Fibroblast of skin of left biceps (primary cell): ENCODE data around the gene RAPGEF6.
A peak's percentile ranks its signal among the peaks of the same experiment; 100 is the strongest.
"Not testable (repeated sequence)": the region's sequence is repeated elsewhere in the genome, so short reads cannot be mapped to it uniquely, and the experiment has no call there.

Experiments used
- DNase-seq, 2 experiments: peaks; one replicate each; pipeline ENCODE4 v3.0.0-alpha.2; 2013; ENCODE audit warnings: low read depth in 2 of 2

RAPGEF6 gene

DNA sequence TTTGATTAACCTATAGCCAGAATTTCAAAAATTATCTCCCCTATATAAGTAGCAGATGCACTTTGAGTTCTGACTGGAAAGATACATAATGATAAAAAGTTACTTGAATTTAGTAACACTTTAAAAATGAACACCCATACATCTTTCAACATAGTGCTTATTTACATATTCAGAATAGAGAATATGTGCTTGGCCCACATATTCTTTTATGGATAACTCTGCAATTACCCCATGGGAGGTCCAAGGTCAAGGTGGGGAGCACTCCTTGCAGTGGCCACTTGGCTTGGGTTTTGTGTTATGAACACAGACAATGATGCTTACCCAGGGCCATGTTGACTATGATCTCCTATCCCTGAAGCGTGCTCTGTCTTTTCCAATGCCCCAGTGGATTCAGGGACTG is 201.9 kb downstream of the RAPGEF6 start:
- no peak for DNase-seq

DNA sequence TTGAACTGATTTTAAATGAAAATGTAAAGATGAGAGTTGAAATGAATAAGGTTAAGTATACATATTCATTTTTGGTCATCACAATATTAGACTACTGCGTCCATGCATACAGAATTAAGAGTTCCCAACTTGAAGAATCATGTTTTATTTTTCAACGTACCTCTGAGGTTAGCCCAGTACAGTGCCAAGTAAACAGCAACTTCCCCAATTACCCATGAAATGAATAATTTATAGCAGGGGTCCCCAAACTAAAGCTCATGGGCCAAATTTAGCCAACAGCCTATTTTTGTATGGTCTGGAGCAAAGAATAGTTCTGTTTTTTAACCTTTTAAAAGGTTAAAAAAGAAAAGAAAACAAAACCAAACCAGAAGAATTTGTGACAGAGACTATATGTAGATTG is 203.2 kb downstream of the RAPGEF6 start:
- no peak for DNase-seq

DNA sequence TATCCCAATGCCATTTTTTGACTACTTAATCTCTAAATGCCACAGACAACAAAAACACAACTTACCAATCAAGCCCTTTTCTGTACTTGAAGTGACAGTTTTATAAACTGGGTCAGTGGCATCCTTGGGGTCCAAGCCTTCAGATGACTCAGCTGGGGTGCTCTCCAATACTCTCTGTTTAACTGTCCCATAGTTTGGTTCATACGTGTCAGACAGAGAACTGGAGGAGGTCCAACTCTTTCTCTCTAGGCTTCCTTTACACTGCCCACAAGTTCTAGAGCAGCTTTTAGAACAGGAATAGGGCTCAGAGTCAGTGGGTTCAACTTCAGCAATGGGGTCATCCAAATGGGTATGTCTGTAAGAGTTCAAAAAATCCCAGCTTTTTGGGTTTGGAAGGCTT is 204.2 kb downstream of the RAPGEF6 start:
- DNase-seq = no peak

DNA sequence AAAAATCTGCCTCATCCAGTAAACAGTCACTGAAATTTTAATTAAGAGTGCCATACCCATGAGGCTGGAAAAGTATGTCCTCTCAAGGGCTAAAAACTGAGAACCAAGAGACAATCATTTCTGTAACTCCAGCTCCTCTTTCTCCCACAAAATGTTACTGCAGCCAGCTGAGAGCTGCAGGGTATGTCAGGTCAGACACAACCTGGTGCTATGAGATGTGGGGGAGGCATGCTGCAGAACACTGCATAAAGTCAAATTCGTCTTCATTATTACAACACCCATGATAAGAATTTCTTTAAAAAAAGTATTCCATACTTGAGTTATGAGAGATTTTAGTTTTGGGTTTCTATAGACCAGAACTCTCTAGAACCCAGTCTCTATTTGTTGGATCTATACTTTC is 209.0 kb downstream of the RAPGEF6 start:
- no peak for DNase-seq

DNA sequence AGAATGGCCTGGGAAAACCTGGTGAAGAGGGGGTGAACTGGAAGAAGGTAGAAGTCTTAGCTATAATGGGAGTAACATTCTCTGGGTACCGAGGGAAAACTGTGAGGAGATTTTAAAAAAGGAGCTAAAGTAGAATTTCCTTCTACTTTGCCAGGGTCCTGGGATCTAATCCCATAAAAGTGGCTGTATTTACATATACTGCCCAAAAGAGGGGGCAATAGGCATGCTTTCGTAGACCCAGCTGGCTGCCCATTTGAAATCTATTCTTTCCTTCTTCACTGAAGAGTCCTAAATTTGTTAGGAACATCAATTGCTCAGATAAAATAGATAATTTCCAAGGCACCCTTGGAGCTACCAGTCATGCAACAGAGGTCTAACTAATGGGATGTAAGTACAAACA is 212.0 kb downstream of the RAPGEF6 start:
- no peak for DNase-seq

DNA sequence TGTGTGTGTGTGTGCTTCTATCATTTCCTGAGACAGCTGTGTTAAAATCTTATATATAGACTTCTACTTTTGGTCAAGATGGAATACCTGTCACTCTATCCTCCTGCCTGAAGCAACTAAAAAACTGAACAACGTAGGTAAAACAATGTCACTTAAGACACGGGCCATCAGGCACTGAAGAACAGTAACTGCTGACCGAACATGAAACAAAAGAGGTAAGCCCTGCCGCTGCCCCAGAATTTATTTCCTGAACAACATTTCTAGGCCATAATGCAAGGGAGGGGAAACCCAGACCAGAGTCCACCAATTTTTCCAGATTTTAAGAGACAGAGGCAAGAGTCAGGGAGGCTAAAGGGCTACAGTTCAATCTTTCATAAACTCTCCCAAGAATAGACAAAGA is 215.2 kb downstream of the RAPGEF6 start:
- DNase-seq = no peak

DNA sequence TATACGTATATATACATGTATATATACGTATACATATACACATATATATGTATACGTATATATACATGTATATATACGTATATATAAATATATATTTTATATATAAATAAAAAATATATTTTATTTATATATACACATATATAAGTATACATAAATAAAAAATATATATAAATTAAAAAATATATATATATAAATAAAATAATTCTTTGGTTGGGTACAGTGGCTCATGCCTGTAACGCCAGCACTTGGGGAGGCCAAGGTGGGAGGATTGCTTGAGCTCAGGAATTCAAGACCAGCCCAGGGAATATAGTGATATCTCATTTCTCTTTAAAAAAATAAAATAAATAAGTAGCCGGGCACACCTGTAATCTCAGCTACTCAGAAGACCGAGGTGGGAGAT is 216.2 kb downstream of the RAPGEF6 start:
- no peak for DNase-seq

DNA sequence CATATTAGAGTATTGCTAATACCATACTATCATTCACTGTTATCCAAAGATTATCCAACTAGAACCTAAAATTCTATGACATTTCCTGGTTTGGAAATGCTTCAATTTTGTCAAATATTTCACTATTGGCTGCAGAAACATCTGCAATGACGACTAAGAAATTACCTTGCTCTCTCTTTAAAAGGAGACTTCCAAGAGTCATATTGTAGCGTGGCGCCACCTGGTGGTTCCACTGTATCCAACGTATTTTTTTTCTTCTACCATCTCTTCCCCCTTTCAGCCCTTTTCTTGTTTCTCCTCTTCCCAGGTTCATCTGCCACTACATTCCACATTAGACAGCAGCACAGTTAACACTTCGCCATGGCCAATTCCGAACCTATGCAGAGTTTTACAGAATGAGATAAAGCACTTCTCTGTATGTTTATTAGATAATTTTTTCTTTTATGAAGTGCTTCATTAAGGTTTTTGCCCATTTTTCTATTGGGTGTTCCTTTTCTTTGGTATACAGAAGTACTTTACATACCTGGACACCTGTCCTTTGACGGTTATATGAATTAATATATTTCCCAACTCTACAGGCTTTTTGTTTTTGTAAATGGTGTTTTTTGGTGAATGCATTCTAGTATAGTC is 217.7 kb downstream of the RAPGEF6 start:
- peak; percentile 21 to 36 for DNase-seq

DNA sequence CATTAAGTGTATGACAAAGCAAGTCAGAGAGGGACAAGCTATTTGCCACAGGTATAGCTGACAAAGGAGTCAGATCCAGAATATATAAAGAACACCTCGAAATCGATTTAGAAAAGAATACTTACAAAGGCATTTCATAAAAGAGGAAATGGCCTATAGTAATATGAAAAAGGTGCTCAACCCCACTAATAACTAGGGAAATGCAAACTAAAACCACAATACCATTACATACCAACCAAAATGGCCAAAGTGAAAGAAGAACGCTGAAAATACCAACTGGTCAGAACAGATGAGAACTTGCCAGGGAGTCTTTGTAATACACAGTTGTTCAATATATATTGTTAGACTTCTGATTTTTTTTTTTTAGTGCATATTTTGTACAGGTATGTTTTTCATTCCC is 218.3 kb downstream of the RAPGEF6 start:
- DNase-seq = no peak

DNA sequence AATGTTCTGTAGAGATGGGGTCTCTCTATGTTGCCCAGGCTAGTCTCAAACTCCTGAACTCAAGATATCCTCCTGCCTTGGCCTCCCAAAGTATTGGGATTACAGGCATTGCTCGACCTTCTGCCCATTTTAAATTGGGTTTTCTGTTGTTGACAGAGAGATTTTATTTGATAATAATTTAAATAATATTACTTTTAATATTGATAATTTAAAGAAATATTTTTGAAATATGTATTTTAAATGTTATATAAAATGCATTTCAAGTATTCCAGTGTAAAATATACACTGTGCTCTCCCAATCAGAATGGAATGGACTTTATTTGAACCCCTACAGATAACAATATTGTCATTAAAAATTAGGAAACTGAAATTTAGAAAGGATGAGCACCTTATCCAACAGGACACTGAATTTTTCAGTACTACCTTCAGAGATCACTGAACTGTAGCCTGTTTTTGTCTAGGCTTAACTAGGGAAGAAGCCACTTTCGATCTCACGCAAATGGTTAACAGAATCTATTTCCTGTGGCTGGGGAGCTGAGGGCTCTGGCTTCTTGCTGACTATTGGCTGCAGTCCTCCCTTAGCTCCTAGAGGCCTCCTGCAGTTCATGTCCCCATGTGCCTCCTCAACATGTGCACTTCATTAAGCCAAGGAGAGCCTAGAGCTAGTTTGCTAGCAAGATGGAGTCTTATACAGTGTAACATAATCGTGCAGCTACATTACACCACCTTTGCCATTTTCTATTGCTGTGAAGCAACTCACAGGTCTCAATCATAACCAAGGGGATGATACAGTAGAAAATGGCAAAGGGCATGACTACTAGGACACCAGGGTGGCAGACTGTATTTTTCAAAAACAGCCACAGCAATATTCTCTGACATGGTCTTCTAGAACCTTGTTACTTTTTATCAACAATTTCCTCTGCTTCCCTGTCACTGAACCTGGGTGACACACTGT is 221.1 kb downstream of the RAPGEF6 start:
- peak; percentile 44 to 46 for DNase-seq

DNA sequence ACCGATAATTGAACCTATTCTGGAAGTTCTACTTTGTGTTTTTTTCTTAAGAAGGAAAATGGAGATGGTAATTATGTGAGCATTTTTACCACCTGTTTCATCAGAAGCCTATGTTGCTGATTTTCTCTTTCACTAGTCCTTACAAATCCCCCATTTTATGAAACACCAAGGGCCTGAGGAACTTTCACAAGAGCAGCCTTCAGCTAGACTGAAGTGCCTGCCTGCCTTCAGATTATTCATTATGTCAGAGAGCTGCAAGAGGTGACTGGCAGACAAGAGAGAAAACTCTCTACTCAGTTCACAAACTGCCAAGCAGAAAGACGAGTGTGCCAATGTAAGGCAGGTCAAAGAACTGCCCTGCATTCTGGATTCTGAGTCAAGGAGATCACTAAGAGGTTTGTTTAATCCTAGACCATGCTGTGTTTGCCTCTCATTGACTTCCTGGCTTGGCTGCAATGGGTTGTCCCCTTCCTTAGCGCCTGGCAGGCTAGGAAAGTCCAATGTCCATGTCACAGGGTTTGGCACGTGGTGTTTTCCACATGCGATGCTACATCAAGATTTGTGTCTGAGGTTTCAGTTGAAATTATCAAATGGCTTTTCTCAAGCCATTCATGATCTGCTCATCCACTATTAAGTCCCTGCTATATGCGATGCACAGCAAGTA is 227.9 kb downstream of the RAPGEF6 start:
- no peak for DNase-seq

DNA sequence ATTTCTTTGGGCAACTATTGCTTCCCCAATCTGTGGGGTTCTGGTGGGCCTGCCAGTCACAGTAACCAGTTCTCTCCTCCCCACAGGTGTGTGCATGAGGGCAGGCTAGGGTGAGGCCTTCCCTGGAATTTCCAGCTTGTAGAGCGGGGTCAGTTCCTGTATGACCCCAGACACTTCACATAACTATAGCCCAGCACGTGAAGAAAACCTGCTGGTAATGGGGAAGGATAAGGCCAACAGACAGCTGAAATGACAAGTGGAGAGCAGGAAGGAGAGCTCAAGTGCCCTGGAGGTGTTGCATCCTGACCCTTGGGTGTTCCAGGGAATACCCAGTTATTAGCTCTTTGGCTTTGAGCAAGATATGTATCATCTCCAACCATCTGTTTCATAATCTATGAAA is 229.0 kb downstream of the RAPGEF6 start:
- DNase-seq = no peak

DNA sequence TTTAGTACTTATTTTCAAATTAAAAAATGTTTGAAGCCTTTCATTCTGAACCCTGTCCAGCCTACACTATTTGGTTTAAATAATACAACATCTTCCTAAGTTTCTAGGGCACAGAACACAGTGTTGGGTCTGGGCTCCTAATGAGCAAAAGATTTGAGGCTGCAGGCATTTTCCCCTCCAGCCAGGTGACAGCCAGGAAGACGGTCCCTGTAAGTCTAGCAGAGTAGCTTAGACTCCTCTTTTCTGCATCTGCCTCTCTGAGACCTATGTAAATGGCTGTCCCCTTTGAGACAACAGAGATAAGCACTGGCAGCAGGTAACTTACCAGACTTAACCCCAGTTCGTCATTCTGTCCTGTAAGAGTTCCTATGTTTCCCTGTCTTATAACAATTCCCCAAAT is 229.4 kb downstream of the RAPGEF6 start:
- no peak for DNase-seq

DNA sequence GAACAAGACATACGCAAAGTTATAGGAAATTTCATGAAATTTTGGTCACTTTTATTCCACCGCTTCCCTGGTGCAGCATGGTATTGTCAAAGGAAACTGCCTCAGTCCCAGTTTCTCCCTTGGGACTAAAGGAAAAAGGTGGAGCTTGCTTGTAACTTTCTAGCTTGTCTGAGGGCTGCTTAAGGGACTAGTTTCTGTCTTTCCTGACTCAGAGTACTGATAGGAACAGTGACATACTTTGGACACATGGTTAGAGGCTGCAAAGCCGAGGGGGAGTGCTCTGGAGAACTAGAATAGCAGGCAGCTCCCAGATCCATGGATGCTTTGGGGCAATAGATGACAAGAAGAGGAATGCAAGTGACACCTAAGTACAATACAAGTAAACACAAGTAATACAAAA is 234.4 kb downstream of the RAPGEF6 start:
- DNase-seq = no peak

DNA sequence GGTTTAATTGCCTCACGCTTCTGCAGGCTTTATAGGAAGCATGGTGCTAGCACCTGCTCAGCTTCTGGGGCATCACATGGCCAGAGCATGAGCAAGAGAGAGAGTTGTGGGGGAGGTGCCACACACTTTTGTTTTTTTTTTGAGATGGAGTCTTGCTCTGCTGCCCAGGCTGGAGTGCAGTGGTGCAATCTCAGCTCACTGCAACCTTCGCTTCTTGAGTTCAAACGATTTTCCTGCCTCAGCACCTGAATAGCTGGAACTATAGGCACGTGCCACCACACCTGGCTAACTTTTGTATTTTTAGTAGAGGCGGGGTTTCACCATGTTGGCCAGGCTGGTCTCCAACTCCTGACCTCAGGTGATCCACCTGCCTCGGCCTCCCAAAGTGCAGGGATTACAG is 236.0 kb downstream of the RAPGEF6 start:
- not testable (repeated sequence) for DNase-seq

DNA sequence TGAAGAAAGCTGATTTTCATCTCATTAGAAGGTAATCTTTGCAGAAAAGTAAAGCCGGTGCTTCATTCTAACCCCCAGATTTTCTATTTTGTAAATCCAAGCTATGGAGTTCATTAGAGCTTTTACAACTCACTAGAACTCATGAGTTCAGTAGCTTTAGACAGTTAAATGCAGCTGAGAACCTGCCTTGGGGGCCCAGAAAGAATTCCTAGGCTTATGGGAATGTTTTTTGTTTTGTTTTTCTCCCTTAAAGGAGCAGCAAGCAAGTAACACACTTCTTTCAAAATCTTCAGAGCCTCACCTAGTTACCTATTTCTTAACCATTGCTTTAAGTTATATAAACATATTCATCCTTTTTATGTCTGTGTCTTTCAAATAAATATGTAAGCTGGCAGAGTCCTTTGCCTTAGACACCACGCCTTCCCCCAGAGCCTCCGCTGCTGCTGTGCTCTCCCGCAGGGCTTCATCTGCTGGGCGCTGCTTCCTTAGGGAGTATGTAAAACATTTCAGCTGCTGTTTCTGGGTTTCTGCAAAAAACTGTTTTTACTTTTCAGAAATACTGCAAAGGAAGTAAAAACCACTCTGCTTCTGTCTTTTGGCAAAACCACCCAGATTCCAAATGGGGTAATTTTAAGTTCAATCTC is 238.3 kb downstream of the RAPGEF6 start:
- no peak for DNase-seq

DNA sequence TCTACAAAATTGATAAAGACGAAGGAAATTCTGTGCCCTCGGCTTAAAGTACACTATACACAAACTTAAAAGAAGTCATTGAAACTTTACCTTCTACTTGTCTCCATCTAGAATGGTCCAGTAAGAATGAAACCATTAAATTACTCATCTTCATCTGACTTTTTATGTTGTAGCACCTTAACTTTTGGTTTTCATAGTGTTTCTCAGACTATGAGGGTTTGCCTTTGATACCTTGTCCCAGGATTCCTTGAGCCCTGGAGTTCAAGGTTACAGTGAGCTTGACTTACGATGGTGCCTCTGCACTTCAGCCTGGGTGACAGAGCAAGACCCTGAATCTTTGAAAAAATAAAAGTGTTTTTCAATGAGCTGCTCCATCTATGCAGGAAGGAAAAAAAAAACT is 239.0 kb downstream of the RAPGEF6 start:
- no peak for DNase-seq

DNA sequence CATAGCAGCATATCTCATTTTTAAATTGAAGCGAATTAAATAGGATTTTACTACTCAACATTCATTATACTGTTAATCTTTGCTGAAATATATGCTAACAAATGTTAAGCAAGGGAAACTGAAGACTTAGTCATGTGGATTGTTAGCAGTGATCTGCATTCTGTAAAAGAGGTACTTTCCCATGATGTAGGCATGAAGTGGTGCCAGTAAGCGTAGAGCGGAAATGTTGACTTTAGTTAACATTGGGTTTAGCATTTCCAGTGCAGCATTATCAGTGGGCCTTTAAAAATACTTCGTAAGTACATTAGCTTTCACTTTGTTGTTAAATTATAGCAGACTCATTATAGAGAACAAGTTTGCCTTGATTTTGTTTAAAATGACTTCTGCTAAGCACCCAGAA is 240.9 kb downstream of the RAPGEF6 start:
- no peak for DNase-seq

DNA sequence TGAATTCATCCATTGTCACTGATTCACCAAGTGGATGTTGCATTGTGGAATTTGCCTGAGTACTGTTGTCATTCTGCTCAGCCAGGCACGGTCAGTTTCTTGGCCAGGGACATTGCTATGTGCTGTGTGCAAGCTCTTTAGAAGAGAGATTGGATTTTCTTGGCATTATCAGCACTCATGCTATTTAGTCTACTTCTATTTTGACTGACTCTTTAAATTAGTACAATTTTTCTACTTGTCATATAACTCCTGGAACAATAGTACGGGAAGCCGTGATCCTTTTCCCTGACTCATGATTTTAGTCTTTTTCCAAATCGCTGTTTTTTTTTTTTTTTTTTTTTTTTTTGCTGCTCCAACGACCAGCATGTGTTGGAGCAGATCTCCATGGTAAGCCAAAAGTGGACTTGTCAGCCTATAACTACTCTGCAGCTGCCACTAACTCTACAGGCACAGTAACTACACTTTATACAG is 241.5 kb downstream of the RAPGEF6 start:
- DNase-seq = no peak

DNA sequence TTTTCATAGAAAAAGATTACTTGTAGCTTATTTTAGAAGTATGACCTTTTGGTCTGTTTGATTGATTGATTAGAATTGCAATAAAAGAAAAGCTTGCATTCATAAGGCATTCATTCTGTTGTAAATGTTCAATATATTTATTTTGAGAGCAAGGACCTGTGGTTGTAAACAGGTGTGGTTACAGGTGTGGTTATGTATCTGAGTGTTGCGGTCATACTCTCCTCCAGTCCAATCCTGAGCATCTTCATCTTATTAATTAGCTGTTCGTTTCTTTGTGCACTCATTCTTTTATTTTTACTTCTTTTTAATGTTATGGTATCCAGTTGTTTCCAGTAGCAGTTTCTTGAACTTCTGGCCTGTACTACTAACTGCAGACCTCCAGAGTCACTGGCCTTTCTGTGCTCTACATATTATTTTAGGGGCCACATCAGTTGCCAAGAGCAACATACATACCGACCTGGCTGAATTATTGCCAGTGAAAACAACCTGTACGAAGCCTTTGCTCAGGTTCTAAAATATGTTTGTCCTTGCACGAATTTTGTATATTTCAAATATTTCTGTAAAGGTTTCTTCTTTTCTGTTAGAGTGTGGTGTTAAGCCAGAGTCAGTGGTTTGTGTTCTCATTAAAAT is 242.4 kb downstream of the RAPGEF6 start:
- DNase-seq = no peak

DNA sequence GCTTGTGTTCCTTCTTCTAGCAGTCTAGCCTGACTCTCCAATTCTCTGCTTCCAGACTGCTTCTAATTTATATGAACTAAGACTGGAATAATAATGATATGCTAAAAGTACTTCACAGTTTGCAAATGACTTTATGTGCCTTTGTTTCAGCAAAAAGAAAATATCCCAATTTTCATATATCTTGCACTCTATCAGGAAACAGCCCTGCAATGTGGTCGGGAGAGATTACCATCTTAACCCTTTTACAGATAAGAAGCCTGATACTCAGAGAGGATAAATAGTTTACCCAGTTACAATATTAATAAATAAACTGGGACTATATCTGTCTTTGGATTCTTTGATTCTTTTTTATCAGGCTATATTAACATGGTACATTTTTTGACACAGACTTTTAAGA is 245.2 kb downstream of the RAPGEF6 start:
- no peak for DNase-seq
